ENCODE results near the gene CDH13. TPM values are rescaled to one million over a fixed set of nuclear protein-coding genes. Genes with fewer than 3 reads are reported as not detected.

The CDH13 gene
- total RNA-seq, 1 experiment from 2014 or later = 0.80 TPM

GRCh38 chr16:83602761-83603722 lies 976.3 kb downstream of the CDH13 start:
- Histone ChIP-seq H3K36me3 (replicated peaks; ENCODE audit: control insufficient read depth, insufficient read depth, low read length) (no peaks in the 10 kb centered on the region), H3K27me3 (ENCODE audit: control insufficient read depth, insufficient read depth, low read length) (no peaks in the 10 kb centered on the region), H3K4me3 (ENCODE audit: insufficient read depth, low read depth, low read length) (no peak overlapping the region)
- peak; percentile 18 for DNase-seq

DNA sequence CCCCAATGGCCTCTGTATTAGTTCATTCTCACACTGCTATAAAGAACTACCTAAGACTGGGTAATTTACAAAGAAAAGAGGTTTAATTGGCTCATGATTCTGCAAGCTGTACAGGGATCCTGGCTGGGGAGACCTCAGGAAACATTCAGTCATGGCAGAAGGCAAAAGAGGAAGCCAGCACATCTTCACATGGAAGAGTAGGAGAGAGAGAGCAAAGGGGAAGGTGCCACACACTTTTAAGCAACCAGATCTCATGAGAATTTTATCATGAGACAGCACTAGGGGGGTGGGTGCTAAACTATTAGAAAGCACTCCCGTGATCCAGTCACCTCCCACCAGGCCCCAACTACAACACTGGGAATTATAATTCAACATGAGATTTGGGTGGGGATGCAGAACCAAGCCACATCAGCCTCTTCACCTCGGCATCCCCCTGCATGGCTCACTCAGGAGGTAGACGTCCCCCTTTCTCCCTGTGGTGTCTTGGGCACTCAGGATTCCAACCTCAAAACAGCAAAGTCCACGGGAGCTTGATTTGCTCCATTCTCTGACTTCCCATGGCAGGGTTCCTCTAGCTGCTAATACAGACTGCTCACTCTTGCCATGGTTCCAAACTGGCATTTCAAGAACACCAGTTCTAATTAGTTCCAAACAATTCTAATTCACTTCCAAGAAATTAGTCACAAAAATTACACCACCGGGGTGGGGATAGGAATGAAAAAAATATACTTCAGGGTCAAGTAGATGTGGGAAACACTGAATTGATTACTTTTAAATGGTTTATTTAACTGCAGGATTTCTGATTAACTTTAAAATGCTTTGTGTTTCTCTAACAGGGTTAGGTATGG lies 977.2 kb downstream of the CDH13 start:
- Histone ChIP-seq H3K36me3 (replicated peaks; ENCODE audit: control insufficient read depth, insufficient read depth, low read length) (no peaks in the 10 kb centered on the region), H3K4me3 (ENCODE audit: insufficient read depth, low read depth, low read length) (no peak overlapping the region), H3K27me3 (ENCODE audit: control insufficient read depth, insufficient read depth, low read length) (no peaks in the 10 kb centered on the region)
- no peak for DNase-seq

GRCh38 chr16:83606486-83607030 lies 979.8 kb downstream of the CDH13 start:
- DNase-seq = no peak
- Histone ChIP-seq H3K36me3 (replicated peaks; ENCODE audit: control insufficient read depth, insufficient read depth, low read length) (no peaks in the 10 kb centered on the region), H3K27me3 (ENCODE audit: control insufficient read depth, insufficient read depth, low read length) (no peaks in the 10 kb centered on the region), H3K4me3 (ENCODE audit: insufficient read depth, low read depth, low read length) (no peak overlapping the region)

DNA sequence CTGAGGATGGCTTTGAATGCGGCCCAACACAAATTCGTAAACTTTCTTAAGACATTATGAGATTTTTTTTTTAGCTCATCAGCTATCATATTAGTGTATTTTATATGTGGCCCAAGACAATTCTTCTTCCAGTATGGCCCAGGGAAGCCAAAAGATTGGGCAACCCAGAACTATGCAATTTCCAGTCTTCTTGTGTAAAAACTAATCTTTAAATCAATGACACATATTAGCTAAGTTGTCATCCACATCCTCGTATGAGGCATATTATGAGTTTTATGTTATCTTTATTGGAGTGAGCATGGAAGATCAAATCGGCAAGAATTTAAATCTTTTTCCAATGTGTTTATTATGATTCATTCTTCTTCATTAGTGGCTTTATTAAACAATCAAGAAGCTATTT lies 982.4 kb downstream of the CDH13 start:
- no peaks in the 10 kb centered on the region for H3K27me3 ChIP-seq (ENCODE audit: control insufficient read depth, insufficient read depth, low read length)
- H3K4me3 ChIP-seq (ENCODE audit: insufficient read depth, low read depth, low read length) = no peak overlapping the region
- no peaks in the 10 kb centered on the region for H3K36me3 ChIP-seq (replicated peaks; ENCODE audit: control insufficient read depth, insufficient read depth, low read length)
- DNase-seq = no peak

DNA sequence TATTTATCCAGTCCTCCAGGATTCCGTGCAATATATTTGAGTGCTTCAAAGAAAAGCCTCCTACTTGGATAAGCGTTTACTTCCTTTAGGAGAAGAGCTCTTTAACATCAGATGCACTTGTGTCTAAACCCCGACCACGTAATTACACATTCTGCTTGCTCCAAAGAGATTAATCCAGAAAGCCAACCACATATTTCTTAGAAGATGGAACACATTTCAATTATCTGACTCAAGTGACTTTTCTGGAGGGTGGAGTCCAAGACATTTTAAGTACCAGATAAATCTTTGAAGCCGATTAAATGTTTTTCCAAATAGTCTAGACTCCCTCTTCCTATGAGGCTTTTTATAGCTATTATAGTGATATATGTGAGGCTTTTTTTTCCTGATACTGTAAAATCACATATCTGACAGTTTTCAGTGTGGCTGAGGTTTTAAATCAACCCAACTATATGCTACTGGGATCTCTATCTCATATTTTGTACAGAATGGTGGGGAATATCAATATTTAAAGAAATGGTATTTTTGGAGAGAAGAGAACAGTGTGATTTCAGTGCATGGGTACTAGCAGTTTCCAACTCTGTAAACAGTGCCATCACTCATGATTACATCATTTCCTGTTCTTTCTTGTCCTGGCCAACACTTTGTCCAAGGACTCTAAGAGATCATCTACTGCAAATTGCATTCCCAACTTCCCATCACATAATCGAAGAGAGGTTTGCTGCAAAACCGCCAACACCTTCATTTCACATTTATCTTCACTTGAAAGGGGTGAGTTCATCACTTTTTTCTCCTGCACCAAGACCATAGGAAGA lies 988.6 kb downstream of the CDH13 start:
- H3K4me3 ChIP-seq (ENCODE audit: insufficient read depth, low read depth, low read length) = no peak overlapping the region
- H3K27me3 ChIP-seq (ENCODE audit: control insufficient read depth, insufficient read depth, low read length) = no peaks in the 10 kb centered on the region; the same call in 1 of the 2 replicates
- no peaks in the 10 kb centered on the region for H3K36me3 ChIP-seq (replicated peaks; ENCODE audit: control insufficient read depth, insufficient read depth, low read length)
- DNase-seq = no peak

- Histone ChIP-seq H3K4me3 (ENCODE audit: insufficient read depth, low read depth, low read length) (no peak overlapping the region), H3K36me3 (replicated peaks; ENCODE audit: control insufficient read depth, insufficient read depth, low read length) (no peaks in the 10 kb centered on the region), H3K27me3 (ENCODE audit: control insufficient read depth, insufficient read depth, low read length) (no peaks in the 10 kb centered on the region; the same call in 1 of the 2 replicates)
- DNase-seq = no peak
Observed at GRCh38 chr16:83615953-83616350, 989.2 kb downstream of the CDH13 start.

- Histone ChIP-seq H3K27me3 (ENCODE audit: control insufficient read depth, insufficient read depth, low read length) (no peaks in the 10 kb centered on the region; the same call in 1 of the 2 replicates), H3K4me3 (ENCODE audit: insufficient read depth, low read depth, low read length) (no peak overlapping the region), H3K36me3 (replicated peaks; ENCODE audit: control insufficient read depth, insufficient read depth, low read length) (no peaks in the 10 kb centered on the region)
- DNase-seq = no peak
Observed at GRCh38 chr16:83619381-83620150, 992.8 kb downstream of the CDH13 start.

GRCh38 chr16:83622010-83622409 lies 995.2 kb downstream of the CDH13 start:
- no peak for DNase-seq
- Histone ChIP-seq H3K36me3 (replicated peaks; ENCODE audit: control insufficient read depth, insufficient read depth, low read length) (no peaks in the 10 kb centered on the region), H3K27me3 (ENCODE audit: control insufficient read depth, insufficient read depth, low read length) (no peaks in the 10 kb centered on the region; the same call in 1 of the 2 replicates), H3K4me3 (ENCODE audit: insufficient read depth, low read depth, low read length) (no peak overlapping the region)

DNA sequence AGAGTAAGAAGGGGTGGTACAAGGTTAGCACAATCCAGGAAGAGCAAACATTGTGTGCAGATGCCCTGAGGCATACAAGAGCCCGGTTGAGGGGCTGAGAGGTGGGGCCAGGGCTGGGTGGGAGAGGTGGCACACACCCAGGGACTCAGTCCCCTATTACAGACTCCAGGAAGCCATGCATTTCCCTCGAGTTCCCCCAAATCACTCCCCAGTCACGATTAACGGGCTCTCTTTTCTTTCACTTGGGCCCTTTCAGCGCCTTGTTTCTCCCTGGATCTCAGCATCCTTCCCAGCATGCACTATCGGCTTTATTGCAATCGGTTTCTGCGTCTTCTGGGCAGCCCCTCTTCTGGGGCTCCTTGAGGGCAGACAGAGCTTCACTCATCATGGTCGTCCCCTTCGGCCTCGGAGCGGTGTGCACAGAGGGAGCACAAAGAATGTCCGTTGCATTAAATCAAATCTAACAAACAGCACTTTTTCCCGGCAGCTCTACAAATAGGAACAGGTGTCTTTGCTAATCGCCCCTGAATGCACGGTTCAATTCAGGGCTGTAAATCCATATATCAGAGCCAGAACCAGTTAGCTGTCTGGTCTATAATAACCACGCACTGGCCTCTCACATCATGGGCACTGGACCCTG lies 996.4 kb downstream of the CDH13 start:
- Histone ChIP-seq H3K27me3 (ENCODE audit: control insufficient read depth, insufficient read depth, low read length) (no peaks in the 10 kb centered on the region; the same call in 1 of the 2 replicates), H3K36me3 (replicated peaks; ENCODE audit: control insufficient read depth, insufficient read depth, low read length) (no peaks in the 10 kb centered on the region), H3K4me3 (ENCODE audit: insufficient read depth, low read depth, low read length) (no peak overlapping the region)
- no peak for DNase-seq

- no peak for DNase-seq
Observed at GRCh38 chr16:83623892-83624291, 997.1 kb downstream of the CDH13 start.

DNA sequence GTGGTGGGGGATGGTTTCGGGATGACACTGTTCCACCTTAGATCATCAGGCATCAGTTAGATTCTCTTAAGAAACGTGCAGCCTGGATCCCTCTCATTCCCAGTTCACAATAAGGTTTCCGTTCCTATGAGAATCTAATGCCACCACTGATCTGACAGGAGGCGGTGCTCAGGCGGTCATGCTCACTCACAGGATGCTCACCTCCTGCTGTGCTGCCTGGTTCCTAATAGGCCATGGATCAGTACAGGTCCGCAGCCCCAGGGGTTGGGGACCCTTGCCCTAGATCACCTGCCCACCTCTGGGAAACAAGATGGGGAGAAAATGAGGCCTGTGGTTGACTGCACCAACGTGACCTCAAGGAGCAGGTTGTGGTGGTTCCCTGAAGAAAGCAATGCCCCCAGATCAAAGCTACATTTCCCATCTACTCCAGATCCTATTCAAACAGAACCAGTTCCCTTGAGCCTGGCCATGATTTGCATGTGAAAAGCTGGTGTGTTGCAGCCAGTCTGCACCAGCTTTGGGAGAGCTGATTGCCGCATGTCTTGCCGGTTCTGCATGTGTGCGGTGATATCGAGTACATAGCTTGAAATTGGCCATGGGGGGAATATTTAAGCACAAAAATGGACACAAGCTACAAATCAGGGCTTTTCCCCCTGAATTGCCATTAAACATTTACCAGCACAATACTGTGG lies 997.8 kb downstream of the CDH13 start:
- no peaks in the 10 kb centered on the region for H3K36me3 ChIP-seq (replicated peaks; ENCODE audit: control insufficient read depth, insufficient read depth, low read length)
- H3K4me3 ChIP-seq (ENCODE audit: insufficient read depth, low read depth, low read length) = no peak overlapping the region
- no peaks in the 10 kb centered on the region; the same call in 1 of the 2 replicates for H3K27me3 ChIP-seq (ENCODE audit: control insufficient read depth, insufficient read depth, low read length)
- DNase-seq = no peak

More at GRCh38 chr16:83623892-83624291, 997.1 kb downstream of the CDH13 start:
- Histone ChIP-seq H3K27me3 (ENCODE audit: control insufficient read depth, insufficient read depth, low read length) (no peaks in the 10 kb centered on the region; the same call in 1 of the 2 replicates), H3K4me3 (ENCODE audit: insufficient read depth, low read depth, low read length) (no peak overlapping the region), H3K36me3 (replicated peaks; ENCODE audit: control insufficient read depth, insufficient read depth, low read length) (no peaks in the 10 kb centered on the region)

DNA sequence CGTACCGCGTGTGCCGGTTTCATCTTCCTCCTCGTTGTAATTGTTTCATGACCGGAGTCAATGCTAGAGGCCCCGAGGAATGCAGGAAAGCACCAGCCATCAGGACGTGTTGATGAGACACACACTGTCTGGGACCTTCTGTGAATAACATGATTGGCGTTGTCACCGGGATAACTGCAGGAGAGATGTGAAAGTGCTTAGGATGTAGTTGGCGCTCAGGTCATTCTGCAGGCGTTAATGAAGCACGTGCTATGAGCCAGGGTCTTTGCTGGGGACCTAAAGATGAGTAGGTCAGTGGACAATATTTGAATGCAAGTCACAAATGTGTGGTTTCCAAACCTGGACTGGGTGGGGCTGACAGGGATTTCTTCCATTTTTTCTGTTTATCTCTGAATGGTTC lies 999.4 kb downstream of the CDH13 start:
- no peak for DNase-seq
- Histone ChIP-seq H3K36me3 (replicated peaks; ENCODE audit: control insufficient read depth, insufficient read depth, low read length) (no peaks in the 10 kb centered on the region), H3K27me3 (ENCODE audit: control insufficient read depth, insufficient read depth, low read length) (no peaks in the 10 kb centered on the region), H3K4me3 (ENCODE audit: insufficient read depth, low read depth, low read length) (no peak overlapping the region)
